ENCODE data around the gene REL. TPM values are rescaled to one million over a fixed set of nuclear protein-coding genes. Genes with fewer than 3 reads are reported as not detected.

The REL gene
- total and polyA plus RNA-seq, 9 of the 15 experiments (the other 6 are each of a cell fraction or from before 2014, with no cell fraction given) = 0.63 to 8.6 (median 6.3) TPM

GRCh38 chr2:60882971-60883753 is 1.8 kb downstream of the REL start:
- peak overlapping the region; percentile 86 for H3K27ac ChIP-seq (ENCODE audit: extremely low read depth, low read depth, low read length)
- H2AFZ ChIP-seq (ENCODE audit: low read depth, low read length) = peak overlapping the region; percentile 45; the same call in 1 of the 2 replicates
- no peaks in the 10 kb centered on the region for H3K36me3 ChIP-seq (ENCODE audit: control insufficient read depth, insufficient read depth, low read length)
- peak in 2 of 4 experiments; percentile 27 to 67 for DNase-seq (ENCODE audit: extremely low read depth in 1 of 4, low spot score in 3 of 4)
- peak overlapping the region; percentile 83 for H3K4me2 ChIP-seq (ENCODE audit: insufficient read depth, low read length)
- peaks cover 5 to 8% of the 10 kb centered on the region in 2 experiments; a peak in 2 of 5 replicates for H3K4me1 ChIP-seq (replicated peaks in 1 of 2; ENCODE audit: control insufficient read depth in 2 of 2, insufficient read depth in 2 of 2, low read length in 2 of 2)
- intact Hi-C loops (cut with micrococcal nuclease) (loop anchor here (1.0 to 10.0 kb wide), 3 partner anchors 76 to 292 kb away; no protein-coding TSS in a partner anchor), in situ Hi-C loops (cut with MboI) (no loop called here)
- peaks cover 68% of the 10 kb centered on the region for H3K79me2 ChIP-seq (ENCODE audit: control insufficient read depth, insufficient read depth, low read length)
- no peak for FAIRE-seq
- no TSS peak for BruUV-seq (replicated peaks)
- peak; percentile 53 for ATAC-seq
- H3K9me1 ChIP-seq (ENCODE audit: control insufficient read depth, insufficient read depth, low read length) = no peaks in the 10 kb centered on the region
- CTCF ChIA-PET (ENCODE audit: low intra/inter-chr PET ratio) = interaction anchor here (0.6 kb wide), 1 partner anchor 89 kb away, joined by 5 read pairs; no protein-coding TSS in a partner anchor
- H4K20me1 ChIP-seq (replicated peaks; ENCODE audit: control insufficient read depth, insufficient read depth, low read length) = no peaks in the 10 kb centered on the region
- 2% methylated on average over 8 of the region's 8 CpGs for WGBS (ENCODE audit: insufficient coverage, low coverage, missing lambda C conversion rate)
- H3K27me3 ChIP-seq (ENCODE audit: control insufficient read depth in 2 of 2, insufficient read depth in 2 of 2, low read length in 2 of 2) = no peaks in the 10 kb centered on the region
- H3K9me3 ChIP-seq (replicated peaks; ENCODE audit: control insufficient read depth, insufficient read depth, low read depth, low read length) = no peaks in the 10 kb centered on the region
- POLR2A ChIA-PET = interaction anchor here (1.4 to 2.7 kb wide), 4 partner anchors 11 to 134 kb away, joined by 3 to 10 read pairs (median 4); partner anchors contain the start of genes PAPOLG and PEX13
- peak overlapping the region; percentile 66 to 89 for H3K9ac ChIP-seq (ENCODE audit: insufficient read depth in 1 of 2, low read depth in 2 of 2, low read length in 2 of 2)
- peak overlapping the region; percentile 86 for H3K4me3 ChIP-seq
- TF ChIP-seq DEAF1 (CRISPR knock-in tag; IDR thresholded peaks at IDR 0.05) (0 out of 2 replicates have a peak, but pooled peaks have one; percentile 11), ELF1 (tag; IDR thresholded peaks at IDR 0.05) (peak; percentile 24; the same call in 1 of the 2 replicates), ZNF398 (CRISPR knock-in tag; IDR thresholded peaks at IDR 0.05) (no peak), RAD51 (IDR thresholded peaks at IDR 0.05; ENCODE audit: borderline replicate concordance, low read depth) (no peak), TAF9B (IDR thresholded peaks at IDR 0.05; ENCODE audit: partially characterized antibody) (peak; percentile 28), ARID3A (IDR thresholded peaks at IDR 0.05; ENCODE audit: borderline replicate concordance, low read depth, low read length) (peak; percentile 10; the same call in 1 of the 2 replicates), DACH1 (IDR thresholded peaks at IDR 0.05; ENCODE audit: partially characterized antibody) (peak; percentile 10), AFF4 (CRISPR knock-in tag; IDR thresholded peaks at IDR 0.05) (0 out of 2 replicates have a peak, but pooled peaks have one; percentile 28), KDM4B (IDR thresholded peaks at IDR 0.05; ENCODE audit: borderline replicate concordance in 2 of 2, low read depth in 1 of 2) (0 out of 4 replicates have a peak, but pooled peaks of 1 of the 2 experiments have one; percentile 22), GATAD2B (IDR thresholded peaks at IDR 0.05; ENCODE audit: borderline replicate concordance) (0 out of 2 replicates have a peak, but pooled peaks have one; percentile 57)
